ENCODE measurements around the gene CMIP.
A peak's percentile ranks its signal among the peaks of the same experiment; 100 is the strongest.
"Not testable (repeated sequence)": the region's sequence is repeated elsewhere in the genome, so short reads cannot be mapped to it uniquely, and the experiment has no call there.

CMIP gene

DNA sequence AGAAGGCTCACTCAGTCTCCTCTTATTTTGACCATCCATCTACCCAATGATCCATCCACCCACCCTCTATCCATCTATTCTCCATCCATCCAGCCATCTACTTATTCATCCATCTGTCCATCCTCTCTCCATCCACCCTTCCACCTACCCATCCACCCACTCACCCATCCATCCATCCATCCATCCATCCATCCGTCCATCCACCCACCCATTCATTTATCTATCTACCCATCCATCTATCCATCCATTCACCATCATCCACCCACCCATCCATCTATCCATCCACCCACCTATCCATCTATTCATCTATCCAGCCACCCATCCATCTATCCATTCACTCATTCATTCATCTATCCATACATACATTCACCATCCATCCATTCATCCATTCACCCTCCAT, 288.7 kb downstream of the CMIP start:
- no peak for DNase-seq

DNA sequence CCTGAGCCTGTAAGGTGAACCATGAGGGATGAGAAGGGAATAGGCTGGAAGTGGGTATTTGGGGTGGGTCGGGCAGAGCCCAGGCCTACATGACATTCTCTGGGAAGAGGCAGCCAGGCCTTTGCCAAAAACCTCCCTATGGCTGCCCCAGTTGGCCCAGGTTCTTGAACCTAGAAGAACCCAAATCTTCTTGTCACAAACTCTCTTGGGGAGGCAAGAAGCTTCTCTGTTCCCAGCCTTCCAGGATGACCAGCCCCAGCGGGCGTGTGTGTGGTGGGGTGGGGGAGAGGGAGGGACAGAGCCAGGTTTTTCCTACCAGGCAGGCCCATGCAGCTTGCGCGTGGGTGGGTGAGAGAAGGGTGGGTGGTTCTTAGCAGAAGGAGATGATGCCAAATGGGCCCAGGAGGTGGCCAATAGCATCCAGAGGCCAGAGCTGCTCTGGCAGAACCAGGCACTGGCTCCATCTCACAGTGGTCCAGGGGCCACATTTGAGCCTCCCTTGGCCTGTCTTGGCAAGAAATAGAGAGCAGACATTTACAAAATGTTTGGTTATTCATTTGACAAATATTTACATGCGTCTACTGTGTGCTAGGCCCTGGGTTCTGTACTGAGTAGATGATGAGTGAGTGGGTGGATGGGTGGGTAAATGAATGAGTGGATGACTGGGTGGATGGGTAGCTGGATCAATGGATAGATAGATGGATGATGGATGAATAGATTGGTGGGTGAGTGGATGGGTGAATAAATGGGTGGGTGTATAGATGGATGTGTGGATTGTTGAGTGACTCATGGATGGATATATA, 290.2 kb downstream of the CMIP start:
- no peak for DNase-seq

DNA sequence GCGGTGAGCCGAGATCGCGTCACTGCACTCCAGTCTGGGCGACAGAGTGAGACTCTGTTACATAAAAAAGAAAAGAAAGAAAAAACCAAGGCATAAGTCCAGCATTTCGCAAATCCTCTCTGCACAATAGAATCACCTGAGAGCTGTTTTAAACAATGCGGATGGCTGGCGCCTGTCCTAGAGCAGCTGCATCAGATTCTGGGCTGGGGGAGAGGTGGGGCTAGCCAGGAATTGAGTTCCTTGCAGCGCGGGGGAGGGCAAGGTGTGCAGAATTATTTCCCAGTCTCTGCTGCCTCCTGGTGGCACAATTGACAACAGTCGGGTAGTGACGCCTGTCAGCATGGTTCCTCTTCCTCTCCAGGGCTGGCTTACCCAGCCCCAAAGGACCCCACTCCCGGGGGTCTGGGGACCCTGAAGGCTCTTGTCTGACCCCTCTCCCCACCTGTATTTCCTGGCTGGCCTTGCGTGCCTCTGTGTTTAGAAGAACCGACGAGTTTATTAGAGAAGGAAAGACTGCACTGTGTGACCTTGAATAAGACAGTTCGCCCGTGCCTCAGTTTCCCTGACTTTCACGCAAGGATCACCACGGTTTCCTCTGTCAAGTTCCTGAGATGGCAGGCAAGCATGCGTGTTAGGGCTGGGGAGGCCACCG, 293.4 kb downstream of the CMIP start:
- DNase-seq = peak; percentile 25 to 64

DNA sequence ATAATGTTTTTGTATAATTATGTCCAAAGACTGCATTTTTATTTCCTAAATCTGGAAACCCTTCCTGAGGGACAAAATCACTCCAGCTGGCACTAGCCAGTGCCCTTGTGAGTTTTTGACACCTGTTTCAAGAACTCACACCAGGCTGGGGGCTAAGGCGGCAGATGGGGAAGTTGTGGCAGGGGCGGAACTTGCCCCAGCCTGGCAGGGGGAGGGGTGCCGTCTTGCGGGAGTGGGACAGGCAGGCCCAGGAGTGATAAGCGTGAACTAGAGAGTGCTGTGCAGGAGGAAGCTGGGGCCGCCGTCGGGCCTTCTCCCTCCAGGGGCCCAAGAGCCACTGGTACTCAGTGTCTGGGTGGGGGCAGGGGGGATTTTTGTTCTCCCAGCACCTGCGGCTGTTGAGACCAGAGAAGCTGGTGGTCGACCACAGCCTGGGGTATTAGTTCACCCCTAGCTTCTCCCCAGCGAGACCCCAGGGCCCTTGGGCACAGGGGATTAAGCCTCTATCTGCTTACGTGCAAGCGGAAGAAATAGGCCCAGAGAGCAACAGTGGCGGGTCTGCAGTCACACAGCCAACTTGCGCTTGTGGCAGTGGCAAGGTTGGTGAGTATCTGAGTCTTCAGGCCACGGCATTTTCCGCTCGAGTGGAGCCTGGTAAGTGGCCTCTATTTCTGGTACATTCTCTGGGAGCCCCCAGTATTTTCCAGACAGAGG, 294.3 kb downstream of the CMIP start:
- DNase-seq = peak in 1 of 2 donors; percentile 49

DNA sequence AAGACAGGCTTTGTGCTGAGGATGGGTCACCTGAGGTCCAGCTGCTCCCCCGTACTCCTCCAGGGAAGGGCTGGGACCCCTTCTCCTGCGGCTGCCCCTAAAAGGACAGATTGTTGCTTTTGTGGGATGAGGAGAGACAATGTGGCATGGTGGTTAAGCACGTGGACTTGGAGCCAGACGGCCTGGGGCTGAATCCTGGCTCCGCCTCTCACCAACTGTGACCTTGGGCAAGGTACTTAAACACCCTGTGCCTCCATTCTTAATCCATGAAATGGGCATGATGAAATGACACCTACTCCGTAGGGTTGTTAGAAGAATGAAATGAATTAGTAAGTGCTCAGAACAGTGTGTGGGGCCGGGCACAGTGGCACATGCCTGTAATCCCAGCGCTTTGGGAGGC, 294.9 kb downstream of the CMIP start:
- DNase-seq = no peak

DNA sequence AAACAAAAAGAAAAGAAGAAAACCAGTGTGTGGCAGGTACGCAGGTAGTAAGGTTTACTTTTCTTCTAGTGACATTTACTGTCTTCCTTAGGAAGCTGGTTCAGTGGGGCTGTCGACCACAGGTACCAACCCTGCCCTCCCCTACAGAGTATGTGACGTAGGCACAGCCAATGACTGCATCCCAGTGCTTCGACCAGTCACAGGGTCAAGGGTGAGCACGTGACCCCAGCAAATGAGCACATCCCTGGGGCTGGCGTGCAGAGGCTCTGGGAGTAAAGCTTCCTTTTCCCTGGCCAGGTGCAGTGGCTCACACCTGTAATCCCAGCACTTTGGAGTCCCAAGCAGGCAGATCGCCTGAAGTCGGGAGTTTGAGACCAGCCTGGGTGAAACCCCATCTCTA, 295.6 kb downstream of the CMIP start:
- no peak for DNase-seq

DNA sequence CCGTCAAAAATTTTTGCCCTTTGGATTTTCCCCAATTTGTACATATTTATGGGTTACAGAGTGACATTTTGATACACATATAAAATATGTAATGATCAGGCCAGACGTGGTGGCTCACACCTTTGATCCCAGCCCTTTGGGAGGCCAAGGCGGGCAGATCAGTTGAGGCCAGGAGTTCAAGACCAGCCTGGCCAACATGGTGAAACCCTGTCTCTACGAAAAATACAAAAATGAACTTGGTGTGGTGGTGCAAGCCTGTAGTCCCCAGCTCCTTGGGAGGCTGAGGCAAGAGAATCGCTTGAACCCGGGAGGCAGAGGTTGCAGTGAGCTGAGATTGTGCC, 296.8 kb downstream of the CMIP start:
- not testable (repeated sequence) for DNase-seq

DNA sequence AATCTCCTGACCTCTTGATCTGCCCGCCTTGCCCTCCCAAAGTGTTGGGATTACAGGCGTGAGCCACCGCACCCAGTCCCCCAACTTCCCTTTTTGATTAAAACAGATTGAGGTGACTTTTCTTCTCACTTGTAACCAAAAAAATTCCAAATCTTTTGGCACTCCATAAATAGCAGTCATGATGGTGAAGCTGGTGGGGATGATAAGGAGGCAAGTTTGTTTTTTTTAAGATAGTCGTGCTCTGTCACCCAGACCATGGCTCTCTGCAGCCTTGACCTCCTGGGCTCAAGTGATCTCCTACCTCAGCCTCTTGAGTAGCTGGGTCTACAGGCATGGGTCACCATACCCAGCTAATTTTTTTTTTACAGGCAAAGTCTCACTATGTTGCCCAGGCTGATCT, 299.8 kb downstream of the CMIP start:
- no peak for DNase-seq

DNA sequence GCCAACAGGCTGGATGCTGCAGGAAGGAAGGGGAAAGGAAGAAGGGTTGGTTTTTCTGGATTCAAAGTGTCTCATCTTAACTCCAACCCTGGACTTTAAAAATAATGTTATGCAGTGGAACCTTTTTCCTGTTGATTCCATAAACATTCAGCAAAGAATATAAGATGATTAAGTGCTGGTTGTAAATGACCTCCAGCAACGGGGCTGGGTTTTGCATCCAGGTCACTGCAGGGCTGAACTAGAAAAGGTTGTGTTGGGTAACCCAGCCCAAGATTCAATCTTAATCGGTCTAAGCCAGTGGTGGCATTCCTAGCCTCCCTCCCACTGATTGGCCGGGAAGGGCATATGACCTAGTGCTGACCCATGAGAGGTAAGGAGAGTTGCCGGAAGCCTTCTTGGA, 300.3 kb downstream of the CMIP start:
- DNase-seq = no peak

DNA sequence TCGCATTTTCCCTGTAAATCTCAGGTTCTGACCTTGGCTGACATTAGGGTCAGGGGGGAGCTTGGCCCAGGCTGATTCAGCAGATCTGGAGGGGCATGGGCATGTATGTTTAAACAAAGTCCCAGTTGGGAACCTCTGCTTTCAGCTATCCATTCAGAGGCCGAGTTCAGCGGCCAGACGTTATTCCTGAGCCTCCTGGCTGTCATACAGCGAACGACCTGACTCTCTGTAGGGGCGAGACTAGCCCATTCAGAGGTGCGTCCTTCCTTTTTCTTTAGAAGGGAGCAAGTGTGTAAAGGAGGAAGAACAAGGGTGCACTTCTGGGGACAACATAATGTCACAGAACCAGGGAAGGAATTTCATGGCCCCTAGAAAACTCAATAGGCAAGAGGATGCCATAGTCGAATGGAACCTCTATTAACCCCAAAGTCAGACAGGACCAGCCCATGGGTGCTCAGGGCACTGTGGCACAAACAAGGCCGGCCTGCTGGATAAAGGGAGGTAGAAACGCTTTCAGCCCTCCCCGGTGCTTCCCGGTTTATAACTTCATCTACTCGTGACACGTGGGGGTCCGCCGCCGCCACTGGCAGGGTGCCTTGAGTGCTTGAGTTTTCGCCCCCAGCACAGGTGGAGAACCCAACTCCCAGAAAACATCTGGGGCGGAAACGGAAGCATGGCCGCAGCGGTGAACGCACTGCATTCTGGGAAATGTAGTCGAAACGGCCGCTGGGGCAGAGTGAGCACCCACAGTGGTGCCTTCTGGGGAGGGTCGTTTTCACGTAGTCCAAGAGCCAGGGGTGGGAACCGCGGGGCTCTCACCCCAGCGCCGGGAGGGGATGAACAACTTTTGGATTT, 301.3 kb downstream of the CMIP start:
- DNase-seq = peak; percentile 31 to 50

DNA sequence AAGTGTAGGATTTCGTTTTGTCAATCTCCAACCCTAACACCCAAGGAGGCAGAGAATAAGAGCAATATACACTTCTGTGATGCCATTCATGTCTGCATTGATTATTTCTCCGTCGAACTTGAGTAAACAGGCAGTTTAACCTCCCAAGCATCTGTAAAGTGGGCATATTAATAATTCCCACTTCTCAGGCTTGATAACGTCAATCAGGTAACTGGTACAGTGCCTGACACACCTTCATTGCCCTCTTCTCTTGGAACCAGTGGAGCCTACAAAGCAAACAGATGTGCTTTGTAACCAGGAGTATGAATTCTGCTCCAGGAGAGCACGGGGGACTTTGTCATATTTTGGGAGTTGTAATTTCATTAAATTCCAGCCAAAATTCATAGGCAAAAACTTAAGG, 302.0 kb downstream of the CMIP start:
- no peak for DNase-seq

DNA sequence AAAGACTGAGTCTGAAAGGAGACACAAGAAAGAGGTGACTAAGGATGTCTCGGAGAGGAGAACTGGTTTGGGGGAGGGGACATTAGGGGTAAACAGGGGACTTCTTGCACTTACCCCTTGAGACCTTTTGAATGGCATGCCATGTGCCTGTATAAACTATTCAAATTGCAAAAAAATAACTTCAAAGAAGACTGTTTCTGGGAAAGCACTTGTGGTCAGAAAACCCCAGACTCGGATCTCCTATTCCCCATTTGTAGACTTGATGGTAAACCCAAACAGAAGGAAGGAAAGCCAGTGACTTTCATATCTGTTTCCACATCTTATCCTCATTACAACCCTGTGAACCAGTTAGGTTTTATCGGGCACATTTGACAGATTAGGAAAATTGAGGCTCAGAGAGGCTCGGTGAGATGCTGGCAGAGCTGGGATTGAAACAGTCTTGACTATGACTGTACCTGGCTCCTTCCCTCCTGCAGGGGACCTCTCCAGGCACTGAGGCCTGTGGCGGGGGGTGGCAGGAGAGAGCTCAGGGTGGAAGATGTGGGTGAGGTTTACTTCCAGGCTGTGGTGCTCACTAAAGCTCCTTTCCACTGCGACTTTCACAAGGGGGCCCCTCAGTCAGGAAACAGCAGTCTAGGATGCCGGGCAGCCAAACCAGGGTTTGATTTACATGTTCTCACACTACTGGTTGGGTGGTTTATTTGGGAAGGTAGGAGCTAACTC, 304.0 kb downstream of the CMIP start:
- DNase-seq = no peak

DNA sequence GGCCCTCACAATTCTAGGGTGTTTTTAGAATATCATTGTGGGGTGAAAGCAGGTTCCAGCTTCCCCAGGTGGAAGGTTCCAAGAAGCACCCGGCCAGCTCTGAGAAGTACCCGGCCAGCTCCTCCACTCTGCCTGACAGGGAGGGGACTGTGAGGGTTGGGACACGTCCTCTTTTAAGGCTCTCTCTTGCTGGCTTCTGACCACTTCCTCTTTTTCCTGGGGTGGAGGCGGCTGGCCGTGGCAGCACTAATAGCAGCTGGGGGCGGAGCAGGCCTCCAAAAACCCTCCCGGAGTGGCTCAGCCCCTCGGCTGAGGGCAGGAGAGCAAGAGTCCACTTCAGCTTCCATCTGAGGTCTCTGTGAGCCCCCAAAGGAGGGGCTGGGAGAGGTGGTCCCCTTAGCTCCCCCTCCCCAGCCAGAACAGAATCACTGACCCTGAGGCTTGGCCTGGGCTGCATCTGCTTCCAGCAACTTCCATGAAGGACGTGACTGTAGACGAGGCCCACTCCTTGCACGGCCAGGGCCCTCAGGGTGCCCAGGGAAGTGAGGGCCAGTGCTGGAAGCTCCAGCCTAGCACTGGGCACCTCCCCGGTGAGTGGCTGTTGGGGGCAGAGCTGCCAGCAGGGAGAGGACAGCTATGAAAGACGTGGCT, 307.7 kb downstream of the CMIP start:
- peak in 1 of 2 donors; percentile 54 for DNase-seq

DNA sequence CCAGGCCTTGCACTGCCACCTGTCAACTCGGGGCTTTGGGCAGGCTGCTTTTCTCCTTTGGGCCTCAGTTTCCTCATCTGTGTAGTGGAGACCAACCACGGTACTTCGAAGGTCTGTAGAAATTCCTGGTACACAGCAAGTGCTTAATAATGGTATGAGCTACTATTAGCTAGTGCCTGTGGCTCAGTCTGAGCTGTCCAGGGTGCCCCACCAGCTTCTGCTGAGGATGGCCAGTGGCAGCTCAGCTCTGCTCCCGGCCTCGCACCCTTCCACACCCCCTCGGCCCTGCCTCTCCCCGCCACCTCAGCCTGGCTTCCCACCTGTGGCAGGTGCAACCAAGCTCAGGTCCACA, 308.2 kb downstream of the CMIP start:
- no peak for DNase-seq

DNA sequence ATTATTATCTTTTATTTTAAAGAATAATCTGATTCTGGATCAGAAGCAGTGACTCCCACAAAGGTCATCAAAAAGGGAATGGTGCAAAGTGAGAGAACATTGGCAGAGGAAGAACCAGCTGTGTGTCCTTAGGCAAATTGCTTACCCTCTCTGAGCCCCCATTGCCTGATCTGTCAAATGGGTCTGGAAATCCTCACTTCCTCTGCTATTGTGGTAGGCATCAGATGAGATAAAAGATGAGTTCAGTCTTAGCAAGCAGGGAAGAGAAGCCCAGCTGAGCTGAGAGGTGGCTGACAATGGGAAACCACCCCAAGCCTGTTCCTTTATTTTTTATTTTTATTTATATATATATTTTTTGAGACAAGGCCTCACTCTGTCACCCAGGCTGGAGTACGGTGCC, 310.2 kb downstream of the CMIP start:
- DNase-seq = no peak

DNA sequence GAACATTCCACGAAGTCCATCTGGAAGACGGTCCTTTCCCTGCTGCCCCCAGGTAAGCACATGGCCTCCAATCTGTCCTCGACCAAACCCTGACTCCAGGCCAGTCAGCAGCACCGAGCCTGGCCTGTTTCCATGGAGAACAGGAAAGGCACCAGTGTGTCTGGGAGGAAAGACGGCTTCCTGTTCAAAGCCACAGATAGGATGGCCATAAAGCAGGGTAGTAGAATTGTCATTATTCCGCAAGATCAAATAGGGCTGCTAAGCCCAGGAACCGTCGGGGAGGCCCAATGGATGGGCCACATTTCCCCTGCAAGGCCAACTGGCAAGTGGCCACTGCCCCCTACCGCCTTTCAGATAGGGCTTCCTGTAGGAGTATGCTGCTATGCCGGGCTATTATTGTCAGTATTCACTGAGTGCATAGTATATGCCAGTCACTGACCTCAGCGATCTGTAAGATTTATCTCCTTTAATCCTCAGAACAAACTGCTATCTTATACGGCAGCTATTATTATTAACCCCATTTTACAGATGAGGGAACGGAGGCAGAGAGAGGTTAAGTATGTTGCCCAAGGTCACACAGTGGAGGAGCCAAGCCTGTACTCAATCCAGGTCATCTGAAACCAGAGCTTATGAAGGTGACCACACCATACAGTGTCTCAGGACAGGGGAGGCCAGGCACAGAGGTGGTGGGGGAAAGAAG, 311.5 kb downstream of the CMIP start:
- no peak for DNase-seq

DNA sequence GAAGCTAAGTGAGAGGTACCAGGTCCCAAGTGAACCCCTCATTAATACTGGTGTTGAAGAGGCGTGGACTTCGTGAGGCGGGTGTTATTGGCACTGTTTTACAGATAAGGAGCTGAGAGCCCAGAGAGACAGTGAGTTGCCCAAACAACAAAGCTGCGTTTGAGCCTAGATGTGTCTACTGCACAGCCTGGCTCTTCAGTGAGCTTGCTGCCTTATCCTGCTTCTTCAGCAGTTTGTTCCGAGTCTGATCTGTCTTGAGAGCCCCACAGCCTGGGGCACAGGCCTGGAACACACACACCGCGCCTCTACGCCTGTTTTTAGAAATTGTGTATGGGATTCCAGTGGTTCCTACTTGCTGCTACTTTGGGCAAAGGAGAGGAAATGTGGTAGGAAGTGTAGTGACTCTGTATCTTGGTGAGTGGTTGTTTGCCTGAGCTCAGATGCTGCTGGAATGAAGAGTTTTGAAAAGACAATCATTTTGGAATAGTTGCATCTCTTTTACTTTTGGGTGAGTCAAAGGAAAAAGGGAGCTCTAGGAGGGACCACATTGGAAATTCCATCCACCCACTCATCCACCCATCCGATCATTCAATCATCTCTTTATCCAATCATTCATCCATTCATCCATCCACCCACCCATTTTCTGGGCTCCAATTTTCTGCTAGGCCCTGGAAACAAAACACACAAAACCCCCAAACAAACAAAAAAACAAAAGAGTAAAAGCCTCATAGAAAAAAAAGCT, 312.2 kb downstream of the CMIP start:
- DNase-seq = no peak

DNA sequence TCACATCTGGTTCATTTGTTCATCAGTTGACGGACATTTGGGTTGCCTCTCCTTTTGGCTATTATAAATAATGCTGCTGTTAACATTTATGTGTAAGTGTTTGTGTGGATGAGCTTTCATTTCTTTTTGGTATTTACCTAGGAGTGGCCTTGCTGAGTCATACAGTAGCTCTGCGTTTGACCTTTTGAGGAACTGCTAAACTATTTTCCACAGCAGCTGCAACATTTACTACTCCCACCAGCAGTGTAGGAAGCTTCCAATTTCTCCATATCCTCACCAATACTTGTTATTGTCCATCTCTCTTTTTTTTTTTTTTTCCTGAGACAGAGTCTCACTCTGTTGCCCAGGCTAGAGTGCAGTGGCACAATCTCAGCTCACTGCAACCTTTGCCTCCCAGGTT, 313.8 kb downstream of the CMIP start:
- no peak for DNase-seq
